Midbrain (tissue), 1 donor: ENCODE data around the gene UTP14C.
"Not testable (repeated sequence)": the region's sequence is repeated elsewhere in the genome, so short reads cannot be mapped to it uniquely, and the experiment has no call there.

Source experiments
- DNase-seq: peaks from one replicate; lab custom pipeline; 2025; lab: John Stamatoyannopoulos, UW

UTP14C gene

DNA sequence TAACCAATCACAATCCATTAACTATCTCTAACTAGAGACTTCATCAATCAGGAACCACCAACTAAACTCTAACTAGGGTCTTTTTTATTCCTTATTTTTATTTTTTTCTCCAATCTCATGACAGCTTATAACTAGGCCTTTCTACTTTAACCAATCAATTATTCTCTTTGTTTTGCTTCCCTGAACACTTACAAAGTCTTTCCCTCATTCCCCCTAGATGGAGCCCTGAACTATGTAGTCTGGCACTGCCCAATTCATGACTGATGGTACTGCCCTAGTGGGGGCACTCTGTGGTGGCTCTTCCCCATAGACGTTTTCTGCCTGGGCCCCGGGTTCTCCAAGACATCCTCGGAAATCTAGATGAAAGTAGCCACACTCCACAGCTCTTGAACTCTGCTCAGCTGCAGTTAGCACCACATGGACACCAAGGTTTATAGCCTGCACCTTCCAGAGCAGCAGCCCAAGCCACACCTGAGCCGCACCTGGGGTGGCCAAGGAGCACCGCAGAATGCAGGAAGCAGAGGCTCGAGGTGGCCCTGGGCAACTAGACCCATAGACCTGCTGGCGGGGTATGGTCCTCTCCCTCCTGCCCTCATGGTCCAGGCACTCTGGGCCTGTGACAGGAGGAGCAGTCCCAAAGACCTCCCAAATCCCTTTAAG, 19.9 kb upstream of the UTP14C start:
- no peak for DNase-seq

DNA sequence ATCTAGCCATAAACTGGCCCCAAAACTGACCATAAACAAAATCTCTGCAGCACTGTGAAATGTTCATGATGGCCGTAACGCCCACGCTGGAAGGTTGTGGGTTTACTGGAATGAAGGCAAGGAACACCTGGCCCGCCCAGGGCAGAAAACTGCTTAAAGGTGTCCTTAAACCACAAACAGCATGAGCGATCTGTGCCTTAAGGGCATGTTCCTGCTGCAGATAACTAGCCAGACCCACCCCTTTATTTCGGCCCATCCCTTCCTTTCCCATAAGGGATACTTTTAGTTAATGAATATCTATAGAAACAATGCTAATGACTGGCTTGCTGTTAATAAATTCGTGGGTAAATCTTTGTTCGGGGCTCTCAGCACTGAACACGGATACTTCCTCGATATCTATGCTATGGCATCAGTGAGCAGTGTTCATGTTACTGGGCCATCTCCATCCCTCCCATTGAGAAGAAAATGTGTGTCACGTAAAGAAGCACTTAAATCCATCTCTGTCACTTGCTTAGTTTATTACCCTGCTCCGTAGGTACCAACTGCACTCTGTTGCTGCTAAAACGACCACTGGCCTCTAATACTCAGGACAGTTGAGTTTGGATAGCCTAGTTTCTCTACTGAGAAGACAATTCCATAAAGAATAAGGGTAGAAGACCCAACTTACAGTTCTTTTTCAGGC, 18.5 kb upstream of the UTP14C start:
- no peak for DNase-seq

DNA sequence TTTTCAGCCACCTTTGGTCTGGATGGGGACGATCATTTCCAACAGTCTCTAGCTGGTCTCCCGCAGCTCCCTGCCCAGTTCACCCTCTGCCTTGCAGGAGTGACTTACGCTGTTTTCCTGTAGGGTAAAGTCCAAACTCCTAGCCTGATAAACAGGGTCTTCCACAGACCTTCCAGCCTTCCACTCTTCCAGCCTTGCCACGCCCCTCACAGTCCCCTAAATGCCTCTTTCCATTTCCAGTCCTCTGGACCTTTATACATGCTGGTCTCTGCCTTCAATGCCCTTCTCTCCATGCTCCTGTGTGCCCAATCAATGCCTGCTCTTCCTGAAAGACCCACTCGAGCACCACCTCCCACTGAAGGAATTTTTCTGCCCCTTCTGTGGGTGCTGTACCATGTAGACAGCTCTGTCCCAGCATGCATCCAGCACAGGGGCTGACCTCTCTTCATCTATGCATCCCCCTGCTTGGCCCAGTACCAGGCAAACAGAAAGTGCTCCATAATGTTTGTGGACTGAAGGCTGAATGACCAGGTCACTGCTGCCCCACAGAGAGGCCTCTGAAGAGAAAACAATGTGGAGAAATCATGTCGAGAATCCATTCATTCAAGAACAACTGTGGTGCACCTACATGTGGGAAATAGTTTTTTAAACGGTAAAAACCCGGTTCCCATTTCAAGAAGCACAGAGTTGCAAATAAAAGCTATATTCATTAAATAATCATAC, 17.8 kb upstream of the UTP14C start:
- no peak for DNase-seq

DNA sequence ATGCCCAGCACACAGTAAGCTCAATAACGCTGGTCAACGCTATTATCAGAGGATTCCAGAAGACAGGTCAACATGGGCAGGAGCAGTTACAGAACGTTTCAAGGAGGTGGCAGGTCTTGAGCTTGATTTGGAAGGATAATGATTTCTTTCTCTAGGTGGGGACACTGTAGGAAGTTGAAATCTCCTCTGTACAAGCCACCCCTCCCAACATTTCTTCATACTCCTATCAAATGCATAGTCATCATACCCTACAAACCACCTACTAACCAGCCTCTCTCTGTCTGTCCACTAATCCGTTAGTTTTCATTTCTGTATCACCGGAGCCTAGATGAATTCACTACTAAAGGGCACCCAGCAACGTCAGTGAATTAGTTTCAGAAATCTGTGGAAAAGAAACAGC, 14.5 kb upstream of the UTP14C start:
- DNase-seq: no peak

DNA sequence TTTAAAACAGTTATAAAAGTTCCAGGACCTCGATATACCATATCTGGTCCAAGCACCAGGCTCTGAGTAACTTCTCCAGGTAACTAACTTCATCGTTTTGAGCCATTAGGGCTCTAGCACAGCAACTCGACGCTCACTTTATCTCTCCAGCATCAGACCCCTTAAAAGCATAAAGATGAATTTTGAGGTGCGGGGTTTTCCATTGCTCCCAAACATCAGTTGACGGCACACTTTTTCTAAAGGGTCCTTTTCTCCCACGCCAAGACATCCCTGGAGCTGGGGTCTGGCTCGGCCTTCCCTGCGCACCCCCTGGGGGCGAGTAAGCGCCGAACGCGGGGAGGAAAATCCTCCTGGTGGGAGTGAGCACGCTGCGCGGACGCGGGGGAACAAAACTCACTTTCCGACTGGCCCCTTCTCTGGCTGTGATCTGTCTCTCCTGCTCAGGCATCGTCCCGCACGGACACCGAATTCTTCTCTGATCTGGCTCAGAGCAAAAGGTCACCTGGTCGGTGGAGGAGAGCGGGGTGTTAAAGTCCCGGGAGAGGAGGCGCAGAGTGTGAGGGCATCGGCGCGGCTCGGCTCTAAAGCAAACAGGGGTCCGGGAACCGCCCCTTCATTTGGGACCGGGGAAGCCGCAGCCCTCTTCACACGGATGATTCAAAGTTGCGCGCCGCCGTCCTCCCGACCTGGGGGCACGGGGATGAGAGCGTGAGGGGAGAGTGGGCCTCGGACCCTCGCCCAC, 13.4 kb upstream of the UTP14C start, which contains the start of gene ATP7B:
Gene ATP7B (minus strand): TSS at position 561 of the 742 bp plus-strand sequence. CDS start 113 bp downstream, at position 448.
- DNase-seq: no peak

DNA sequence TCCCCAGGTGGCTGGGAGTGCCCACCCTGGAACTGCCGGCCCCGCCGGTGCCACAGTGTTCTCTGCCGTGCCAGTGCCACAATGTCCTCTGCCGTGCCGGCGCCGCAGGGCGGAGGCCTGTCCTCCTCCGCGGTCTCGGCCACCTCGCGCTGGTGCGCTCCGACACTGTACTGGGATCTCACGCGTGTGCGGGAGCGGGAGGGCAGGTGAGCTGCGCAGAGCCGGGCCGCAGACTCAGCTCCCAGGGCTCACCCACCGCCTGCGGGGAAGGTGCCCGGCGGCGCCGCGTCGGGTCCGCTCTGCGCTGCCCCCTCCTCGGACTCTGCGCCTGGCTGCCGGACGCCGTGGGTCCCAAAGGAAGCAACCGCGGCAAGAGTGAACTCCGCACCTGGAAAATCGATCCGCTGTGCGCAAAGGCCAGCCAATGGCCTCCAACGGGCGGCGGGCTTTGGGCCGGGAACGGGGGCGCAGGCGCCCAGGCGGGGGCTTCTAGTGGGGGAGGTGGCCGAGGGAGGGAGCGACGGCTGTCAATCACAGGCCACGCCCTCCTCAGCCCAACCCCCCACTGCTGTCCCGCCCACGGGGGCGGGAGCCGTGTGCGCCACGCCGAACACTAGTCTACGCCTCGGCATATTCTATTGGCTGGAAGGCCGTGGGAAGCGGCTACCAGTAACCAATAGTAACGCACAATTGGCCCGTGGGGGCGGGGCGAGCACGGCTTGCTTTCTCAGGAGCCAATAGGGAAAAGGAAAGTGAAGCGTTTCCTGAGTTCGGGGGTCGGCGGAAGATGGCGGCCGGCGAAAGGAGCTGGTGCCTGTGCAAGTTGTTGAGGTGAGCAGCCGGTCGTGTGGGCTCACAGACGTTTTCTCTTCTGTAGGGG, 12.6 kb upstream of the UTP14C start, which contains the start of gene ALG11:
Gene ALG11 (plus strand): TSS at position 767 of the 880 bp plus-strand sequence. CDS start 21 bp downstream, at position 788.
- DNase-seq: peak; percentile 99

DNA sequence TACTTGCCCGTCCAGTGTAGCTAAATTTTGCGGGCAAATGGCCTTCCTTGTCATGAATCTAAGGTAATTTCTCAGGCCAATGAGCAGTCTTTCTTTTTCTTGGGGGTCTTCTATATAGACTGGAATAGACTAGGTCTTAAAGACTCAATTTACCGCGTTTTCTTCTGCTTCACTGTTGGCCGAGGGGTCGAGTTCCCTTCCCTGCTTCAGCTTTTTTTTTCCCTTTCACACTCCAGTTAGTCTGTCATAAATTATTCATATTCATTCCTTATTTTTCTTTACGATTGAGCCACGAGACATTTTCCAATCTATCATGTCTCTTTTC, 12.0 kb upstream of the UTP14C start:
- no peak for DNase-seq

DNA sequence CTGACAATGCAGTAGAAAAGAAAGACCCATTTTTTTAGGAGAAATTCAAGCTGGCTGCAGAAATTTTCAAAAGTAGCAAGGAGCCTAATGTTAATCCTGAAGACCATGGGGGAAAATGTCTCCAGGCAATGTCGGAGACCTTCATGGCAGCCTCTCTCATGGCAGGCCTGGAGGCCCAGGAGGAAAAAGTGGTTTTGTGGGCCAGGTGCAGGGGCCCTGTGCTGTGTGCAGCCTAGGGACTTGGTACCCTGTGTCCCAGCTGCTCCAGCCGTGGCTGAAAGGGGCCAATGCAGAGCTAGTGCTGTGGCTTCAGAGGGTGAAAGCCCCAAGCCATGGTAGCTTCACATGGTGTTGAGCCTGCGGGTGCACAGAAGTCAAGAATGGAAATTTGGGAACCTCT, 8.2 kb upstream of the UTP14C start:
- DNase-seq: no peak

DNA sequence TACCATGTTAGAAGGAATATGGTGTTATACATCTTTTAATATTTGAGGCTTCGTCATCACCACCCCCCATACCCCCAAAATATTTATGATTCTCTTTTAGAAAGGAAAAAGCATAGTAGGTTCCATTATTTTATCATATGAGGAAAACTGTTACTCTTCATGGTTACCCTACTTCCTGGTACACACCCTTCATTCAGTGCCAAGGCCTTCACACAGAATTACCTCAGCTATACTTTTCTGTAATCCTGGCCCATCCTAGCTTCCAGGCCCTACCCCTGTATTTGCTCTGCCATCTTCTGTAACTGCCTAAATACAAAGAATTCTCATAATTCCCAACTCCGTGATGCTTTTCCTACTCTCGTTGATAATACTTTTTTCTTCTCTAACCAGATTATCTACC, 4.3 kb upstream of the UTP14C start:
- no peak for DNase-seq

DNA sequence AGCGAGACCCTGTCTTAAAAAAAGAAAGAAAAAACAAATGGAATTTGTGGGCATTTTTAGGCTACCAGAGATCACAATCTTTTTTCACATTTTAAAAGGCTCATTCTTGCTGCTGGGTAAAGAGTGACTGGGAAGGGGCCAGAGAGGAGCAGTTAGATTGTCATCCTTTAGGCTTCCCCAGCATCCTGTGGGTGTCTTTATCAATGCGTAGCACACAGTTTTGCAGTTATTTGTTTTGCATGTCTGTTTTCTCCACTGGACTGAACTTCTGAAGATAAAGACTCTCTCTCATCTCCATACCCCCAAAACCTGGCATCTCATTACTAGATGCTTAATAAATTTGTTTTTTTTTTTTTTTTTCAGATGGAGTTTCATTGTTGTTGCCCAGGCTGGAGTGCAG, 2.1 kb upstream of the UTP14C start:
- no peak for DNase-seq

DNA sequence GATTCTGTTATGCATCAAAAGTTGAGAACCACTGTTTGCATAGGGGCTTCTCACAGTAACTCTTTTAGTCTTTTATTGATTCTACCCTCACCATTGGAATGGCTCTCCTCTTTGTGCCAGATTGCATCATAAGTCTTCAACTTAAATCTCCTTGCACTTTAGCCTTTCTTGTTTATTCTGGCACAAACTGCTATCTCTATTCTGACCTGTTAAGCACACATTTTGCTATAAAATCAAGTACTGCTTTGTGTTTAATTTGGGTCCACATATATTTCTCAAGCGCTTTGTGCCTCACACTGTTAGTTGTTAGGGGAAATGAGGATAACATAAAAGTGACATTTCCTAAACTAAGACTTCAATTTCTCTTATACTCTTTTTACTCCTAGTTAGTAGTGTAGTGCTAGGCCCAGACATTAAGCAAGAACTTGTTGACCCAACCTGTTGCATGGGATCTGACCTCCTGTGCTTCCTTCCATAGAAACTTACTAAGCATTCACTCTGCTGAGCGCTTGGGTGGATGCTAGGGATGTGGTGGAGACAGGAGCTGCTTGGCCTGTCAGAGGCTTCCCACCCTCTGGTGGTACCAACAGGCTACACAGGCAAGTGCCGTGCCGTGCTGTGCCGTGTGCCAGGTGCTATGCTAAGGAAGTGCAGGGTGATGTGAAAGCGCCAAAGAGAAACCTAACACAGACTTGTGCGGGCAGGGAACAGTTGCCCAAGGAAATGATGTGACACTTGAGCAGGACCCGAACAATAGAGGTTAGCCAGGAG, 1.2 kb downstream of the UTP14C start:
- no peak for DNase-seq

DNA sequence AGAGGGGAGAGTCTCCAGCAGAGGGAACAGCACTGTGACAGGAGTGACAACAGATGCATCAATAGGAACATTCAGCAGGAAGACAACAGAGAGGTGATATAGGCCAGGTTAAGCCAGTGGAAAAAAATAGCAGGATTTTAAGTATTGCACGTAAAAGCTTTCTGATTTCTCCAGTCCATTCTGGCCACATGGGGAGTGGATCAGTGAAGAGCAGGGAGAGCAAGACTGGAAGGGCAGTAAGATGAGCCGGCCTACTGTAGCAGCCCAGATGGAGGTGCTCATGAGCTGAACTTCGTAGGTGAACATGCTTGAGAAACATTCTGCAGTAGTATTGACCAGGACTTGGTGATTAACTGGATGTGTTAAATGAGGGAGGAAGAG, 1.7 kb downstream of the UTP14C start:
- no peak for DNase-seq

DNA sequence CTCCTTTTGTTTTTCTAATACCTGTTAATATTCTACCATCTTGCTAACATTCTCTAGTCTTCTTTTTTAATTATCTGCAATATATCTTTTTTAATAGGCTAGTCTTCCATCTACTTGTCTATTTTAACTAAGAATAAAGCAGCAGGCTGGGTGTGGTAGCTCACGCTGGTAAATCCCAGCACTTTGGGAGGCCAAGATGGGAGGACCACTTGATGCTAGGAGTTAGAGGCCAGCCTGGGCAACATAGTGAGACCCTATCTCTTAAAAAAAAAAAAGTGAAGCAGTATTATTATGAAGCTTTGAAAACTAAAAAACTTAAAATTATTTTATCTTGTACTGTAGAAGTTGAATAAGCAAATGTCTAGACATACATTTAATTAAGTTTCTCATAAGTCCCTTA, 3.3 kb downstream of the UTP14C start:
- no peak for DNase-seq

DNA sequence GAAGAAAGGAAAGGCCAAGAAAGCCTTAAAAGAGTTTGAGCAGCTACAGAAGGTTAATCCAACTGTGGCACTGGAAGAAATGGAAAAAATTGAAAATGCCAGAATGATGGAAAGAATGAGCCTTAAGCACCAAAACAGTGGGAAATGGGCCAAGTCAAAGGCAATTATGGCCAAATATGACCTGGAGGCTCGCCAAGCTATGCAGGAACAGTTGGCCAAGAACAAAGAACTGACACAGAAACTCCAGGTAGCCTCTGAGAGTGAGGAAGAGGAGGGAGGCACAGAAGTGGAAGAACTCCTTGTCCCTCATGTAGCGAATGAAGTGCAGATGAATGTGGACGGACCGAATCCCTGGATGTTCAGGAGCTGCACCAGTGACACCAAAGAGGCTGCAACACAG, 5.1 kb downstream of the UTP14C start:
- no peak for DNase-seq

DNA sequence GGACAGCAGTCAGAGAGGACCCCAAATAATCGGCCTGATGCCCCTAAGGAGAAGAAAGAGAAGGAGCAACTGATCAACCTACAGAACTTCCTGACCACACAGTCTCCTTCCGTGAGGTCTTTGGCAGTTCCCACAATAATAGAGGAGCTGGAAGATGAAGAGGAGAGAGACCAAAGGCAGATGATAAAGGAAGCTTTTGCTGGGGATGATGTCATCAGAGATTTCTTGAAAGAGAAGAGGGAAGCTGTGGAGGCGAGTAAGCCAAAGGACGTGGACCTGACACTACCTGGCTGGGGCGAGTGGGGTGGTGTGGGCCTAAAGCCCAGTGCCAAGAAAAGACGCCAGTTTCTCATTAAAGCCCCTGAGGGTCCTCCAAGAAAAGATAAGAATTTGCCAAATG, 5.9 kb downstream of the UTP14C start:
- not testable (repeated sequence) for DNase-seq

DNA sequence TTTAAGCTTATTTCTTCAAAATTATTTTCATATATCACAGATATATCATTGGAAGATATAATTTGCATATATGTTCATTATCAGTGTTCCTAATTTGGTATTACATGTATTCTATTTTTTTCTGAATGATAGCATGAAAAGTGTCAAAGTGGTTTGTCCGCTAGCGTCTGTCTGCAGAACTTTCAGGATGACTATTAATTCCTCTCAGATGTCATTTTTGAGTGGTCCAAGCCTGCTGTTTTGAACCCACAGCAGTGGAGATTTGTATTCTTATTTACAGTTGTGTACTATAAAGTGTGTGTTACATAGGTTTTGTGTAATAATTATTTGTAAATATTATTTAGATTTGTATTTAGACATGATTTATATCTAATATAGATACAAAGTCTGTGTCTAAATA, 8.5 kb downstream of the UTP14C start:
- no peak for DNase-seq

DNA sequence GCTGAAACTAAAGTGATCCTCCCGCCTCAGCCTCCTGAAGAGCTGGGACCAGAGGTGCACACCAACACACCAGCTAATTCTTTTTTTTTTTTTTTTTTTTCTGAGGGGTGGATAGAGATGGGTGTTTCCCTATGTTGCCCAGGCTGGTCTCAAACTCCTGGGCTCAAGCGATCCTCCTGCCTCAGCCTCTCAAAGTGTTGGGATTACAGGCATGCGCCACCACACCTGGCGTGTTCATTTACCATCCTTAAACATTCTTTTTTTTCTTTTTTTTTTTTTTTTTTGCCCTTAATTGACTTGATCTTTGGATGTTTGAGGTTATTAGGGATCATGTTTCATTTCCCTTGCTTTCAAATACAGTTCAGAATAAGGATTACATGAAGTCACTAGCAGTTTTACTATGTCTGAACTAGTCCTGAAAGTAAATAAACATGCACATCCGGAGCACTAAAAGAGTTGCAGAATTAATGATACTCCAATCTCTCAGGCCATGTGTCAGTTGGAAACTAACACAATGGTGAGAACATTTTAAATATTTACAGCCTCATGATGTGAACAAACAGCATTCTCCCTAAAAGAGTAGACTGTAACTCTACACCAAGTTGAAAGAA, 10.2 kb downstream of the UTP14C start:
- no peak for DNase-seq

DNA sequence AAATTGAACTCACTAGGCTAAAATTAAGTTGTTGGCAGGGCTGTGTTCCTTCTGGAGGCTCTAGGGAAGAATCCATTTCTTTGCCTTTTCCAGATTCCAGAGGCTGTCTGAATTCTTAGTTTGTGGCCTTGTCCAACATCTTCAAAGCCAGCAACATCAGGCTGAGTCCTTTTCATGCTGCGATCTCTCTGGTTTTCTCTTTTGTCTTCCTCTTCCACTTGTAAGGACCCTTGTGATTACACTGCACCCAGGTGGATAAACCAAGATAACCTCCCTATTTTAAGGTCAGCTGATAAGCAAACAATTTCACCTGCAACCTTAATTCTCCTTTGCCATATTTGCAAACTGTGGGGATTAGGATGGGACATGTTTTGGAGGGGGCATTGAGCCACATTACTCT, 11.5 kb downstream of the UTP14C start:
- no peak for DNase-seq

DNA sequence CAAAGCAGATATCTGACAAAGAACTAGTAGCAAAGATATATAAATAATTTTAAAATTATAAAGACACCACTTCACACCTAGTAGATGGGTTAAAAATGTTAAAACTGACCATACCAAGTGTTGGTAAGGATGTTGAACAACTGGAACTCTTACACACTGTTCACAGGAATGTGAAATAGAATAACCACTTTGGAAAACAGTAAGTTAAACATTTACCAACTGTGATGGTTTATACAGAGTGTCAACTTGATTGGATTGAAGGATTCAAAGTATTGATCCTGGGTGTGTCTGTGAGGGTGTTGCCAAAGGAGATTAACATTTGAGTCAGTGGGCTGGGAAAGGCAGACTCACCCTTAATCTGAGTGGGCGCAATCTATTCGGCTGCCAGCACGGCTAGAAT, 19.2 kb downstream of the UTP14C start:
- no peak for DNase-seq

DNA sequence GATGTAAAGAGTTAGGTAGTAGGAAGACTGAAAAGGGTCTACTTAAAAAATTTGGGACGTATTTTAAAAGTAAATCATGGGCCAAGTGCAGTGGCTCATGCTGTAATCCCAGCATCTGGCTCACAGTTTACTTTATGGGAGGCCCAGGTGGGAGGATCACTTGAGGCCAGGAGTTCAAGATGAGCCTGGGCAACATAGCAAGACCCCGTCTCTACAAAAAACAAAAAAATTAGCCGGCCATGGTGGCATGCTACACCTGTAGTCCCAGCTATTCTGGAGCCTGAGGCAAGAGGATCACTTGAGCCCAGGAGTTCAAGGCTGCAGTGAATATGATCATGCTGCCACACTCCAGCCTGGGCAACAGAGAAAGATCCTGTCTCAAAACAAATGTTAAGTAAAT, 23.0 kb downstream of the UTP14C start:
- no peak for DNase-seq
